Endodermal cell (in vitro differentiated cells): Measurements from ENCODE around the gene KCNQ4. TPM values are rescaled to one million over a fixed set of nuclear protein-coding genes. Genes with fewer than 3 reads are reported as not detected.

Experiments used
- DNase-seq: peaks from one replicate; pipeline ENCODE4 v3.0.0-alpha.2; 2017
- H3K27ac ChIP-seq: 2 replicates; pipeline ENCODE4 v1.5.1; 2013; ENCODE audit warnings: mild to moderate bottlenecking, low read depth, low read length, moderate library complexity
- H3K27me3 ChIP-seq: 2 replicates; pipeline ENCODE4 v1.6.1; 2013; ENCODE audit warnings: mild to moderate bottlenecking, low read length, moderate library complexity; ENCODE audit not compliant: insufficient read depth, control insufficient read depth, poor library complexity, severe bottlenecking
- H3K36me3 ChIP-seq: 2 replicates; pipeline ENCODE4 v1.7.0; 2013; ENCODE audit warnings: mild to moderate bottlenecking, low read length, moderate library complexity; ENCODE audit not compliant: control insufficient read depth, insufficient read depth
- H3K4me1 ChIP-seq: one replicate; pipeline ENCODE4 v1.7.0; 2013; ENCODE audit warnings: low read length; ENCODE audit not compliant: control insufficient read depth, insufficient read depth
- H3K4me3 ChIP-seq: 2 replicates; pipeline ENCODE4 v1.5.1; 2013; ENCODE audit warnings: mild to moderate bottlenecking, low read length, moderate library complexity
- H3K9ac ChIP-seq: 2 replicates; pipeline ENCODE4 v1.6.1; 2013; ENCODE audit warnings: mild to moderate bottlenecking, low read length, moderate library complexity; ENCODE audit not compliant: poor library complexity, severe bottlenecking; ENCODE audit errors: extremely low read depth
- H3K9me3 ChIP-seq: 2 replicates; pipeline ENCODE4 v1.6.1; 2013; ENCODE audit warnings: mild to moderate bottlenecking, low read length, moderate library complexity; ENCODE audit not compliant: control insufficient read depth
- H3K27ac Mint-ChIP-seq: 2 replicates; pipeline ENCODE4 v1.8.0; 2020; ENCODE audit warnings: mixed read lengths
- H3K27me3 Mint-ChIP-seq: 2 replicates; pipeline ENCODE4 v1.8.0; 2021; ENCODE audit warnings: mild to moderate bottlenecking, mixed read lengths; ENCODE audit not compliant: insufficient read depth
- H3K36me3 Mint-ChIP-seq: 2 replicates; pipeline ENCODE4 v1.8.0; 2020; ENCODE audit warnings: low read depth, mixed read lengths
- H3K4me1 Mint-ChIP-seq: 2 replicates; pipeline ENCODE4 v1.8.0; 2020; ENCODE audit warnings: mixed read lengths
- H3K4me3 Mint-ChIP-seq: 2 replicates; pipeline ENCODE4 v1.8.0; 2020; ENCODE audit warnings: mild to moderate bottlenecking, moderate library complexity, mixed read lengths
- H3K9me3 Mint-ChIP-seq: 2 replicates; pipeline ENCODE4 v1.8.0; 2020; ENCODE audit warnings: mild to moderate bottlenecking, mixed read lengths
- CTCF ChIP-seq: fragments of 200-600 bp; sonication (generic); conservative IDR thresholded peaks from 2 replicates; pipeline ENCODE4 v1.5.0; 2021; ENCODE audit warnings: antibody characterized with exemption, mild to moderate bottlenecking
- WGBS, 2 experiments: methylation state at CpG; one replicate each; pipeline versions ENCODE4 v1.1.5 to v1.1.7; 2013; ENCODE audit warnings: missing lambda C conversion rate in 2 of 2, mixed read lengths in 1 of 2; ENCODE audit not compliant: insufficient coverage in 1 of 2, insufficient read length in 1 of 2; 5-methylcytosine and 5-hydroxymethylcytosine counted together
- total RNA-seq, 2 donors: library from RNA; stranded (reverse); fragmentation: NEBNext Ultra II Directional in 1 of 2; extraction: Animal tissue kit (Norgen Biotek cat#: 25700) in 1 of 2; gene quantifications; 2 replicates in 1 of 2; 3 replicates in 1 of 2; pipeline ENCODE4 v1.2.1, GENCODE V29; 2021

KCNQ4 gene
- total RNA-seq, 2 donors from 2014 or later, result 0.22 to 0.88 TPM

GRCh38 chr1:40766017-40766416, 17.6 kb upstream of the KCNQ4 start:
- H3K9me3 Mint-ChIP-seq, result no peaks in the 10 kb centered on the region
- H3K27ac ChIP-seq, result no peak overlapping the region
- no peaks in the 10 kb centered on the region for H3K9me3 ChIP-seq
- 93 to 95% methylated on average over 2 of the region's 2 CpGs for WGBS, 2 experiments
- no peaks in the 10 kb centered on the region for H3K4me1 Mint-ChIP-seq
- peaks cover 88% of the 10 kb centered on the region for H3K36me3 ChIP-seq
- H3K9ac ChIP-seq, result no peak overlapping the region
- no peak for DNase-seq
- no peaks in the 10 kb centered on the region for H3K27me3 ChIP-seq
- peaks cover 81% of the 10 kb centered on the region for H3K36me3 Mint-ChIP-seq
- H3K4me3 ChIP-seq, result no peak overlapping the region
- no peak for TF ChIP-seq CTCF
- H3K4me3 Mint-ChIP-seq, result no peak overlapping the region
- H3K4me1 ChIP-seq, result no peaks in the 10 kb centered on the region
- H3K27me3 Mint-ChIP-seq, result no peaks in the 10 kb centered on the region
- H3K27ac Mint-ChIP-seq, result no peak overlapping the region

GRCh38 chr1:40766560-40766959, 17.0 kb upstream of the KCNQ4 start:
- Histone ChIP-seq H3K4me1 (no peaks in the 10 kb centered on the region), H3K4me3 (no peak overlapping the region), H3K9me3 (no peaks in the 10 kb centered on the region), H3K27ac (no peak overlapping the region), H3K9ac (no peak overlapping the region), H3K27me3 (no peaks in the 10 kb centered on the region), H3K36me3 (peaks cover 90% of the 10 kb centered on the region)
- Mint-ChIP-seq H3K27ac (no peak overlapping the region), H3K9me3 (no peaks in the 10 kb centered on the region), H3K27me3 (no peaks in the 10 kb centered on the region), H3K4me1 (no peaks in the 10 kb centered on the region), H3K36me3 (peaks cover 81% of the 10 kb centered on the region), H3K4me3 (no peak overlapping the region)
- 93 to 95% methylated on average over 3 to 4 of the region's 4 CpGs for WGBS, 2 experiments
- DNase-seq, result peak; percentile 18
- TF ChIP-seq CTCF, result no peak

GRCh38 chr1:40768146-40768990, 15.2 kb upstream of the KCNQ4 start:
- WGBS, 2 experiments, result 96 to 100% methylated on average over 3 to 7 of the region's 7 CpGs

More at GRCh38 chr1:40768146-40768990, 15.2 kb upstream of the KCNQ4 start:
- DNase-seq, result no peak
- TF ChIP-seq CTCF, result no peak
- H3K27me3 ChIP-seq, result no peaks in the 10 kb centered on the region
- H3K4me1 ChIP-seq, result no peaks in the 10 kb centered on the region
- no peaks in the 10 kb centered on the region for H3K9me3 Mint-ChIP-seq
- no peaks in the 10 kb centered on the region for H3K9me3 ChIP-seq
- no peak overlapping the region for H3K27ac Mint-ChIP-seq
- H3K9ac ChIP-seq, result no peak overlapping the region
- H3K4me3 Mint-ChIP-seq, result no peak overlapping the region
- no peaks in the 10 kb centered on the region for H3K4me1 Mint-ChIP-seq
- H3K27ac ChIP-seq, result no peak overlapping the region
- H3K36me3 ChIP-seq, result peaks cover 86% of the 10 kb centered on the region
- H3K27me3 Mint-ChIP-seq, result peaks cover 4% of the 10 kb centered on the region
- no peak overlapping the region for H3K4me3 ChIP-seq
- peaks cover 78% of the 10 kb centered on the region for H3K36me3 Mint-ChIP-seq
